Stimulated activated CD4-positive, alpha-beta T cell treated with anti-CD3 and anti-CD28 coated beads, Interleukin-15, amount 100 ng/mL, for 1 hour (primary cell): ENCODE data around the gene MX2.

Experiments
- DNase-seq, 2 donors: peaks; one replicate each; pipeline ENCODE4 v3.0.0-alpha.2; 2020; ENCODE audit warnings: low read depth in 1 of 2, low spot score in 1 of 2

MX2 gene

GRCh38 chr21:41381731-41382130 is 19.9 kb downstream of the MX2 start:
- no peak for DNase-seq

GRCh38 chr21:41387042-41387819 is 25.4 kb downstream of the MX2 start:
- DNase-seq = no peak

GRCh38 chr21:41387824-41388223 is 26.0 kb downstream of the MX2 start:
- no peak for DNase-seq

GRCh38 chr21:41388259-41388658 is 26.4 kb downstream of the MX2 start:
- no peak for DNase-seq

GRCh38 chr21:41390043-41390639 is 28.3 kb downstream of the MX2 start:
- DNase-seq = no peak

- DNase-seq = no peak
Observed at GRCh38 chr21:41393876-41394465, 32.1 kb downstream of the MX2 start.

- no peak for DNase-seq
Observed at GRCh38 chr21:41396558-41397075, 34.8 kb downstream of the MX2 start.

- DNase-seq = no peak
Observed at GRCh38 chr21:41397471-41397891, 35.7 kb downstream of the MX2 start.

GRCh38 chr21:41398251-41398650 is 36.4 kb downstream of the MX2 start:
- DNase-seq = no peak

GRCh38 chr21:41398831-41399230 is 37.0 kb downstream of the MX2 start:
- no peak for DNase-seq

GRCh38 chr21:41399246-41399800 is 37.5 kb downstream of the MX2 start:
- no peak for DNase-seq

GRCh38 chr21:41402231-41402630 is 40.4 kb downstream of the MX2 start:
- DNase-seq = no peak

GRCh38 chr21:41402796-41403195 is 41.0 kb downstream of the MX2 start:
- no peak for DNase-seq

- DNase-seq = no peak
Observed at GRCh38 chr21:41403331-41403730, 41.5 kb downstream of the MX2 start.

GRCh38 chr21:41403966-41404365 is 42.1 kb downstream of the MX2 start:
- no peak for DNase-seq

- DNase-seq = no peak
Observed at GRCh38 chr21:41405321-41405720, 43.5 kb downstream of the MX2 start.

GRCh38 chr21:41406340-41406739 is 44.5 kb downstream of the MX2 start:
- DNase-seq = no peak

GRCh38 chr21:41407541-41408460 is 46.0 kb downstream of the MX2 start:
- no peak for DNase-seq

- DNase-seq = no peak
Observed at GRCh38 chr21:41410361-41410760, 48.5 kb downstream of the MX2 start.

- no peak for DNase-seq
Observed at GRCh38 chr21:41410767-41411448, 49.1 kb downstream of the MX2 start.
